Activated T-cell treated with anti-CD3 and anti-CD28 coated beads for 24 hours (primary cell): Measurements from ENCODE around the gene ELP4.
"Not testable (repeated sequence)": the region's sequence is repeated elsewhere in the genome, so short reads cannot be mapped to it uniquely, and the experiment has no call there.

Experiments used
- DNase-seq: peaks from one replicate; pipeline ENCODE4 v3.0.0-alpha.2; 2020; ENCODE audit warnings: low read depth

ELP4 gene

DNA sequence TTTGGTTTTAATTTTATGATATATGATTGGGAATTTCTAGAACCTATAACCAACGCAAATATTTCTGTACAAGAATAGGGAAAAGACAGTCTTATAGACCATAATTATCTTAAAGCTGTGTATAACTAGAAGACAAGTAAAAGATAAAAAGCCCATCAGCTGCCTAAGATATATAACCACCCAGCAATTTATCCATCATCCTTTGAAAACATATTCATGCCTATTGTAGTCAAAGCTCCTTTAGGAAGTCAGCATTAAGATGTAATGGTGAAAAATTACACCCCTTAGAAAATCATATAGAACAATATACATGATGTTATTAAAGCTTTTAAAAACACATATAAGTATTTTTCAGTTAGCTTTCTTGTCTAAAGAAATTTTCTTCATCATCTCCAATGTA is 46.4 kb downstream of the ELP4 start:
- no peak for DNase-seq

DNA sequence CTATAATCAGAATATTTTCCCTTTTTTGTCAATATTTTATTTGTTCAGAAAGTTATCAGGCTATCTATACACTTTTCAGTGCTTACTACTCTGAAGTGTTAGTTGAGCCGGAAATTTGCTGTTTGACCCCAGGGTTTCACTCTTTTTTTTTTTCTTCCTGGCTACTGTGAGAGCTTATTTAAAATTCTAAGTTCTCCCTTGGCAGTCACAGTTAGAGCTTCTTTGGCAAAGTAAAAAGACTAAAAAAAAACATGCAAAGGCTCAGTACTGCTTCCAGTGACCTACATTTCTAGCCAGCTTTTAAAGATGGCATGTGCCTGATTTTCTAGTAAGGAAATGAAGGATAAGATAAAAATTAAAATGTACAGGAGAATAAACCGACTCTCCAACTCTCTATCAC is 48.4 kb downstream of the ELP4 start:
- DNase-seq = no peak

DNA sequence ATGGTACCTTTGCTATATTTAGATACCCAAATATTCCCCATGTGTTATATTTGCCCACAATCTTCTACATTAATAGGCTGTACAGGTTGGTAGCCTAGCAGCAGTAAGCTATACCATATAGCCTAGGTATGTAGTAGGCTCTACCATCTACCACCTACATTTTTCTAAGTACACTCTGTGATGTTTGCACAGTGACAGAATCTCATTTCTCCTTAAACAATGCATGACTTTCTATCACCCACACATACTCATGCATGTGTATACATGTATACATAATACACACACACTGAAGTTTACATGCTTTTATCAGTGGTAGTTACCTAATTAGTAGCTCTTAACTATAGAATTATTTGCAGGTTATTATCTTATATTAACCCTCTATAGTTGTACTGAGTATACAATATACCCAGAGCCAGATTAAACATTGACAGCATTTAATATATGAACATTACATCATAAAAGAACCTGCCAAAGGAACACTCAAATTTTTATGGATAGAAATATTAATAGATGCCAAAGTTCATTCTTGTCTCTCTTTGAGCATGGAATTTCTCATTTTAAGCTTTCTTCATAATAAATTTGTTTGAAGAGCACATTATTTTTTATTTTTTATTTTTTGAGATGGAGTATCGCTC is 51.4 kb downstream of the ELP4 start:
- DNase-seq = no peak

DNA sequence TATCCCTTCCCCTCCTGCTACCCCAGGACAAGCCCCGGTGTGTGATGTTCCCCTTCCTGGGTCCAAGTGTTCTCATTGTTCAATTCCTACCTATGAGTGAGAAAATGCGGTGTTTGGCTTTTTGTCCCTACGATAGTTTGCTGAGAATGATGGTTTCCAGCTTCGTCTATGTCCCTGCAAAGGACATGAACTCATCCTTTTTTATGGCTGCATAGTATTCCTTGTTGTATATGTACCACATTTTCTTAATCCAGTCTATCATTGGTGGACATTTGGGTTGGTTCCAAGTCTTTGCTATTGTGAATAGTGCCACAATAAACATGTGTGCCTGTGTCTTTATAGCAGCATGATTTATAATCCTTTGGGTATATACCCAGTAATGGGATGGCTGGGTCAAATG is 55.0 kb downstream of the ELP4 start:
- DNase-seq = not testable (repeated sequence)

DNA sequence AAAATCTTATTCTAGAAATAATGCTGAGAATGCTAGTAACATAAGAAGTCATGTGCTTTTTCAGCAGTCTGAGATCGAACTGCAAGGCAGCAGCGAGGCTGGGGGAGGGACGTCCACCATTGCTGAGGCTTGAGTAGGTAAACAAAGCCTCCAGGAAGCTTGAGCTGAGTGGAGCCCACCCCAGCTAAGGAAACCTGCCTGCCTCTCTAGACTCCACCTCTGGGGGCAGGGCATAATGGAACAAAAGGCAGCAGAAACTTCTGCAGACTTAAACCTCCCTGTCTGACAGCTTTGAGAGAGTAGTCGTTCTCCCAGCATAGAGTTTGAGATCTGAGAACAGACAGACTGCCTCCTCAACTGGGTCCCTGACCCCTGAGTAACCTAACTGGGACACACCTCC is 64.6 kb downstream of the ELP4 start:
- not testable (repeated sequence) for DNase-seq

DNA sequence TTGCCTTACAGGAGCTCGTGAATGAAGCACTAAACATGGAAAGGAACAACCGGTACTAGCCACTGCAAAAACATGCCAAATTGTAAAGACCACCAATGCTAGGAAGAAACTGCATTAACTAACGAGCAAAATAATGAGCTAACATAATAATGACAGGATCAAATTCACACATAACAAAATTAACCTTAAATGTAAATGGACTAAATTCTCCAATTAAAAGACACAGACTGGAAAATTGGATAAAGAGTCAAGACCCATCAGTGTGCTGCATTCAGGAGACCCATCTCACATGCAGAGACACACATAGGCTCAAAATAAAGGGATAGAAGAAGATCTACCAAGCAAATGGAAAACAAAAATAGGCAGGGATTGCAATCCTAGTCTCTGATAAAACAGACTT is 66.2 kb downstream of the ELP4 start:
- DNase-seq = not testable (repeated sequence)

DNA sequence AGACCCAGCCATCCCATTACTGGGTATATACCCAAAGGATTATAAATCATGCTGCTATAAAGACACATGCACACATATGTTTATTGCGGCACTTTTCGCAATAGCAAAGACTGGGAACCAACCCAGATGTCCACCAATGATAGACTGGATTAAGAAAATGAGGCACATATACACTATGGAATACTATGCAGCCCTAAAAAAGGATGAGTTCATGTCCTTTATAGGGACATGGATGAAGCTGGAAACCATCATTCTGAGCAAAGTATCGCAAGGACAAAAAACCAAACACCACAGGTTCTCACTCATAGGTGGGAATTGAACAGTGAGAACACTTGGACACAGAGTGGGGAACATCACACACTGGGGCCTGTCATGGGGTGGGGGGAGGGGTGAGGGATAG is 69.8 kb downstream of the ELP4 start:
- DNase-seq = not testable (repeated sequence)

DNA sequence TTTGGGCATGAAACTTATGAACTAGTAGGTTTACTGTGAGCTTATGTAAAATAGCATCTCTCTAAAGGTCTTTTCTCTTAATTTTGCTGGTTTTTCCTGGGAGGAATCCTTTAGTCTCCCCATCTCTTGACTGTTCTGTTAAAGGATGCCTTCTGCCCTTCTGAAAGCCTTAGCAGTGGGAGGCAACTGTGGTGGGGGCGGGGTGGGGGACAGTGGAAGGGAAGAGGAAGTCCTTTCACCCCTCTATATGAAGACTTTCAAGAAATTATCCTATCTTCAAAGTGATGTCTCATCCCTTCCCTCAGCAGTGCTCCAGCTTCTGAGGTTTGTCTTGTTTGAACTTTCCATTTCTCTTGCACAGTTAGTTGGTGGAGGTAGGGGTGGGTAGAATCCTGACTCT is 73.1 kb downstream of the ELP4 start:
- no peak for DNase-seq

DNA sequence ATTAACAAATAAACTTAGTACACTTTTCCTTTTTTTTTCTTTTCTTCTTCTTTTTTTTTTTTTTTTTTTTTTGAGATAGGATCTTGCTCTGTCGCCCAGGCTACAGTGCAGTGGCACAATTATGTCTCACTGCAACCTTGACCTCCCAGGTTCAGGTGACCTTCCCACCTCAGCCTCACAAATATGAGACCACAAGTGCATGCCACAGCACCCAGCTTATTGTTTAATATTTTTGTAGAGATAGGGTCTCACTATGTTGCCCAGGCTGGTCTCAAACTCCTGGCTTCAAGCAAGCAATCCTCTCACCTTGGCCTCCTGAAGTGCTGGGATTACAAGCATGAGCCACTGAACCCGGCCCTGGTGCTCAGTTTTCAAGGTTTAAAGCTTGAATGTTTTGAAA is 88.9 kb downstream of the ELP4 start:
- no peak for DNase-seq

DNA sequence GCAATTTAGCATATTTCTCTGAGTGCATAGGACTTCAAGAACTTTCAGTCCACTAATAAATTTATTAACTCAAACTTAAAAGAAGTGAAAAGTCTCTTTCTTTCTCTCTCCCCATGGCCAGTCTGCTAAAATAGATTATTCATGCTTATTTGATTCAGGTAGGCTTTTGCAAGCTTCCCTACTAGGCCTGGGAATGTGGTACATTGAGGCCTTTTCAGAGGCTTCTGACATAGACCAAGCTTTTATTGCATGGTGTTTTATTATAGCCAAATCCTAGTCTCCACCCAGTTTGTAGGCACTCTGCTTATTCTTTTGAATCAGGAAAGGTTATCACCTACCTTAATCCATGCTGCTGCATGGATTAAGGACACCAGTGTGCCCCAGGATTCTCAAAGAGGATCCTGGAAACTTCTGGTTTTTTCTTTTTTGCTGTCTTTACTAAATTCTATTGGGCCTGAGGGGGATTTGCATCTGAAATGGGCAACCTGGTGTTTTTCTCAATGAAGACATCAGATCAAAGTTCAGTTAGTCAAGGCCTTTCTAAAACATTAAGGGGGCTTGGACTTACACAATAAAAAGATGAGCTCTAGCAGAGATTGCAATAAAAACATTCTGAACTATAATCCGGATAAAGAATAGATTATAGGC is 92.2 kb downstream of the ELP4 start:
- DNase-seq = no peak

DNA sequence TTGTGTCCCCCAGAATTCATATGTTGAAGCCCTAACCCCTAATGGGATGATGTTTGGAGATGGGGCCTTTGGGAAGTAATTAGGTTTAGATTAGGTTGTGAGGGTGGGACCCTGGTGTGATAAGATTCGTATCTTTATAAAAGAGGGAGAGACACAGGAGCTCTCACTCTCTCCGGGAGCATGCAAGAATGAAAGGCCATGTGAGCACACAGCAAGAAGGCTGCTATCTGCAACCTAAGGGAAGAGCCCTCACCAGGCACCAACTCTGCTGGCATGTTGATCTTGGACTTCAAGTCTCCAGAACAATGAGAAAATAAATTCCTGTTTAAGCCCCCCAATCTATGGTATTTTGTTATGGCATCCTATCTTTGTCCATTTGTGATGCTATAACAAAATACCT is 97.3 kb downstream of the ELP4 start:
- no peak for DNase-seq

DNA sequence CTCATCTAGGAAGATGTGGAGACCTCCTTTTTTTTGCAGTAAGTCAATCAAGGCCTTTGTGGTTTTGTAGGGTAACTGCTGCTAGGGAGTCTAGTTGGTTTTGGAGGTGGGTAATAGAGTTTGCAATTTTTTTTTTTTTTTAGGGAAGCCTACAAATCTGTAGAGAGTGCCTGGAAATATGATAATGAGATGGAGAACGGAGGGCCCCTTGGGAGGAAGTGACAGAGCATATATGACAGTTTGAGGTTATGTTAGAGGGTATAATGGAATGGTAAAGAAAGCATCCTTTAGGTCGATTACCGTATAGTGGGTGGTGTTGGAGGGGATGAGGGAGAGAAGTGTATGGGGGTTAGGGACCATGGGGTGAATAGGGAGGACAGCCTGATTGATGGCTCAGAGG is 98.3 kb downstream of the ELP4 start:
- no peak for DNase-seq

DNA sequence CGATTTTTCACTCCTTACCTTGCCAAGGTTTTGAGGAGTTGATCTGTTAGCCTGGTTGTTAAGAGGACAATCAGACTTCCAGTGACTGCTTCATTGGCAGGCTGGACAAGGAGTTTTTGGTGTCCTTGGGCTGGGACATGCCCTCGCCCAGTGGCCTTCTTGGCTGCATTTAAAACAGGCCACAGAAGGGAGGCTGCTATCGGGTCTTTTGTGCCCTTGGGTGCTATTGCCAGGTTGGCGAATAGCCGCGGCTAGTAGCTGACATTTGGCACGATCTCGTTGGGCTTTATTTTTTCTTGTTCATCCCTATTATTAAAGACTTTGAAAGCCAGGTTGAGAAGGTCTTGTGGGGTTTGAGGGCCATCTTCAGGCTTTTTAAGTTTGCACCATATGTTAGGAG is 99.4 kb downstream of the ELP4 start:
- no peak for DNase-seq

DNA sequence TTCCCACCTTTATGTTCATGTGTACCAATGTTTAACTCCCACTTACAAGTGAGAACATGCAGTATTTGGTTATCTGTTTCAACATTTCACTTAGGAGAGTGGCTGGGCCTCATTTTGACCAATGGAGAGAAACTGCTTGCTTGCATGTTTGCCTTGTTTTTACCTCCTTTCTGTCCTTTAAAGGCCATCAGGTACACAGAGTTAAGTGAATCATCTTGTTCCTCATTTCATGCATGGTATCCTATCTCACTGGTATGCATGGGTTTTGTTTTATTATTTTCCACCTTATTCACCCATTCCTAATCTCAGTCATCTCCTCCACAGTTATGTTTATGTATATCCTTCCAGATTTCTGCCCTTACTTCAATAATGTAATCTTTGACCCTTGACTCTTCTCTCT is 101.0 kb downstream of the ELP4 start:
- DNase-seq = no peak

DNA sequence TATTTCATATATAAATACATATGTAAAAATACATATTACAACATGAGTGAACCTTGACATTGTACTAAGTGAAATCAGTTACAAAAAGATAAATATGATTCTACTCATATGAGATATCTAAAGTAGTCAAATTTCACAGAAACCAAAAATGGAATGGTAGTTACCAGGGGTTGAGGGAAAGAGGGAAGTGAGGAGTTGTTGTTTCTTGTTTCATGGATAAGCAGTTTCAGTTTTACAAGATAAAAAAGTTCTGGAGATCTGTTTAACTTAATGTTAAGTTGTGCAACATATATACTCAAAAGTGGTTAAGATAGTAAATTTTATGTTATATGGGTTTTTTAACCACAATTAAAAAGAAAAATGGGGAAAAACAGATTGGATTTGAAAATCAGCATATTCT is 107.7 kb downstream of the ELP4 start:
- DNase-seq = no peak

DNA sequence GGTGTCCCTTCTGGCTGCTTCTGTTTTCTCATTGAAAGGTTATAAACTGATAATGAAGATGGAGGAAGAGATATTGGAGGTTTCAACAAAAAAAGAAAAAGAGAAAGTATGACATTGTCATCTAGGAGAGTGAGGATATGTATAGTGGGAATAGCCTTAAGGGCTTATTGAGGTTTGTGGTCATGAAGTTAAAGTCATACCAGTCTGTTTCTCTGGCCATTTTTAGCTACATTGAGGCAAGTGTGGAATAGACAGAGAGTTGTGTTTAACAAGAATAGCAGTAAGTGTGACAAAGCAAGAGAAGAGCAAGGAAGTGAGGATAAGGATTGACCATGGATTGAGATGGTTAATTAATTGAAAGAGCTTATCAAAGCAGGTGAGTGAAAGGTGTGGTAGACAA is 110.4 kb downstream of the ELP4 start:
- DNase-seq = no peak

DNA sequence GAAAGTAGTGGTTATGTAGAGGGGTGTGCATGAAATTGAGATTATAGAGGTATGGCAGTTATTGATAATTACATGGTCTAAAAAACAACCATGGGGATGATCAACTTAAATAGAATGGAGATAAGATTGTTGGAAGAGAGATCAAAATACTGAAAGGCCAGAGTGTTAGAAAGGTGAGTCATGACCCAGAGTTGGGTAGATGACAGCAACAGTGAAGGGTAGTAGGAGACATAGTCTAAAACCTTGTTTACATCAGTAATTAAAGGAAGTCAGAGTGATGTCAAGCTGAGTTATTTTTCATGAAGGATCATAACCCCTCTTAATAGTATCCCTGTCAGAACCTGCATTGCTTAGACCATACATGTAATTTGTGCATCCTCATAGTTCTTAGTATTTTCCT is 110.9 kb downstream of the ELP4 start:
- DNase-seq = no peak

DNA sequence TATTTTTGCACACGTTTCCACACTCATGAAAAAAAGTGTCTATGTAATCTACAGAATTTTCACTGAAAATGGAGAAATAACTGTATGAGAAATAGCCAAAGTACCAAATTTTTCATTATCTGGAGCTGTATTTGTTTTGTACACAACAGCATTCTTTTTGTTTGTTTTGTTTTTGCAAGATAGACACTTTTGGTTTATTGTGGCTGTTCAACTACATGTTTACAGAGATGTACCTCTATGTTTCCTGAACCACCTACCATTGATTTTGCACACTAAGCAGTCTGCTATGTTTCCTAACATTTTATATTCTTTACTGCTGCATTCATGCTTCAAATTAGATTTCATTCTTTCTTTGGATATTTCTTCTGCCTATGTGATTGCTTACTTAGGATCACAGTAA is 116.3 kb downstream of the ELP4 start:
- no peak for DNase-seq

DNA sequence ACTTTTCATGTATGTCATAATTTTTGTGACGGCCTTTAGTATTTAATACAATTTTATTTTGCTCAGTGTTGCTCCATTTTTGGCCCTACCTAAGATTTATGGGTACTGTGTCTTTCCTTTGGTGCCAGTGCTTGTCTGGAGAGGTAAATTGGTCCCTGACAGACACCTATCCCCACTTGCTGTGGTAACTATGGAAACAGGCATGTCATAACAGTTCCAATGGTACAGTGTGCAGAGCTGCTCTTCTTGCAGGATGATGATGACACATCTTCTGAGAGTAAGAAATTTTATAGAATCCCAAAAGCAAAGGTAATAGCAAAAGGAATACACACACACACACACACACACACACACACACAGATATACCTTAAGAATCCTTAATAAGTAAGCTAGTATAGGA is 118.5 kb downstream of the ELP4 start:
- no peak for DNase-seq

DNA sequence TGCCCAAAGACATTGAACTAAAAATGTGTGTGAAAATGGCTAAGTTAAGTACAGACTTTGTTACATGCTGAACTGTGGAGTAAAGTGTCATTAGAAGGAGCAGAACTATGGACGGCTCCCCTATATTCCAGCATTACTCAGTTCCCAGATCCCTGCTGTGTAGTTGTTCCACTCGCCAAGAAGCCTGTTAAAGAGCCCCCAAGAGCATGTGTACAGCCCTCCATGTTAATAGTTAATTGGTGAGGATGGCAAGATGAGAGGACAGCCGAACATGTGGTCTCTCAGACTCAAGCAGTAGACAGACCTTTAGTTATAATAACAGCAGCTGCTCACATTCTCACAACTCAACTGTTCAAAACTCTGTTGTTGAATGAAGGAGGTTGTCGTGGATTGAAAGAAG is 127.4 kb downstream of the ELP4 start:
- no peak for DNase-seq

DNA sequence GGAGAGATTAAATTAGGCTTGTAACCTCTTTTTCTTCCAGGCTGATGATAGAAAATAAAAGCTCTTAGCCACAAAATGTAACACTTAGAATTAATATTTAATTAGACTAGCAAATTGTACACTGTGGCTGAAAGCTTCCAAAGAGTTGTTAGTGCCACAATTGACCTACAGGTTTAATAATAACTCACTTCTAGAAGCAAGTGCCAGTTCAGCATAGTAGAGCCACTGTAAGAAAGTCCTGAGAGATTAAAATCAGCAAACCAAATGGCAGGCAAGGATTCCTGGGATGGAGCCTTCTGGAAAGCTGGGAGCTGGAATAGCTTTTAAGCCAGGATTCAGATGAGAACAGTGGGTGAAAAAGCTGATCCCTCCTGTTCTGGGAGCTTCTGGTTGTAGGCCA is 131.0 kb downstream of the ELP4 start:
- DNase-seq = no peak

DNA sequence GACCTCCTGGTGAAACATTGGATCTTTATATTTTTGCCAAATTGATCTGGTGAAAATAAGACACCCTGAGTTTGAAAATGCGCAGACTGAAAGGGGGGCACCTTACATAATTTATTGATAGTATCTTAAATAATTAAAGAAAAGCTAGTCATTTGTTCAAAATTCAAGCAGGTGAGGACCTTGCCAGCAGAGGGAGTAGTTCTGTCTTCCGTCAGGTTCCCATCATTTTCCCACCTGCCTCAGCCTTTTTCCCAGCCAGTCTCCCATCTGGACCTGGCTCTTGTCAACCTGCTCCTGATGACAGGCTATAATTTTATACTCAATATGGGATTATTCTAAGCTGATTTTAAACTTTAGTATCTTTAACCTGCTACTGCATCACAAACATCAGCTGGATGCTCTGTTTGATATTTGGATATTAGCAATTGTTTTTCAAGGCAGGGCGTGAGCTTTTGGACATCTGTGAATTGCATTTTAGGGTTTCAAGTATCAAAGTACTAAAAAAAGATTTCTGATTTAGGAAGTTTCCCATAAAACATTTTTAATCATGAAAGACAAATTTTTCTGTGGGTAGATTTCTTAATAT is 132.0 kb downstream of the ELP4 start:
- no peak for DNase-seq

DNA sequence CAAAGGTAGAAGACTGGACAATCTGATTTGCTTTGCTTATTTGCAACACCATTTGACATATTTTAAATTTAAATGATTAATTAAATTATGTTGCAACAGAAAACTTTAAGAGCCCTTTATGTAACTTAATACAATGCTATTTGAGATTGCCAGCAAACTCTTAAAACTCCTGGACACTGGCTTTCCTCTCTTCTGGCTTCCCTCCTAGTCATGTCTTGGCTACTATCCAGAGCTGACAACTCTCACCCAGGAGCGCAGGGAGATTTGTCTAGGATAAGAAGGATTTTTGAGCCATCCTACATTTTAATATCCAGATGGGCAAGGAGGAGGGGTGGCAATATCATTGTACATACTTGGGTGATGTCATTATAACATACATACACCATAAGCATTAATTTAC is 134.3 kb downstream of the ELP4 start:
- DNase-seq = no peak

DNA sequence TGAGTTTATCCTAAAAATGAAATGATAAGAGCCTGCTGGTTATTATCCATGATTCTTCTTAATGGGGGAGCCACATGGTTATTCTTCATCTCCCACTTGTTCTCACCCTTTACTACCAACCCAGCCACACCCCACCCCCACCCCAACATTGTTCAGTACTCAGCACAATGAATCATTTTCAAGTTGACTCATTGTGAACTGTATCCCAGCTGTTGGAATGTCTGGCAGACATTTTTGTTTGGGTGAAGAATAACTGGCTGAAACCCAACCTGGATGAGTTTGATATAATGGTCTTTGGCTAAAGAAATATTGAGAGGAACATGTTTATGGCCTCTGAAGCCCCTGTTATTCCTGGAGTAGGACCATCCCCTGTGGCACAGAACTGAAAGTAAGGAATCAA is 136.2 kb downstream of the ELP4 start:
- DNase-seq = no peak
